ENCODE data around the gene NOTCH1. TPM values are rescaled to one million over a fixed set of nuclear protein-coding genes. Genes with fewer than 3 reads are reported as not detected.

The NOTCH1 gene
- total RNA-seq, 3 donors from 2014 or later (not counting 1 experiment from before 2014, with no cell fraction given), result 126 to 228 (median 192) TPM

GRCh38 chr9:136567651-136568287, 21.9 kb upstream of the NOTCH1 start:
- peaks cover 41 to 74% of the 10 kb centered on the region in 2 donors for H3K4me1 Mint-ChIP-seq
- H3K27me3 Mint-ChIP-seq (ENCODE audit: low read depth in 2 of 2), result no peaks in the 10 kb centered on the region
- H3K27ac Mint-ChIP-seq, result no peak overlapping the region
- WGBS (ENCODE audit: insufficient coverage), result 83% methylated on average over 27 of the region's 27 CpGs
- no peak for DNase-seq
- intact Hi-C loops (cut with micrococcal nuclease), result loop anchor here (10.0 kb wide), 1 partner anchor 47 kb away; no protein-coding TSS in a partner anchor
- Histone ChIP-seq H3K36me3 (ENCODE audit: control insufficient read depth, insufficient read depth, low read length) (no peaks in the 10 kb centered on the region), H3K4me1 (ENCODE audit: control insufficient read depth, insufficient read depth, low read length) (peaks cover 97% of the 10 kb centered on the region), H3K27me3 (ENCODE audit: control insufficient read depth, insufficient read depth, low read length) (no peaks in the 10 kb centered on the region), H3K27ac (ENCODE audit: low read length) (no peak overlapping the region), H3K4me3 (ENCODE audit: low read length) (no peak overlapping the region), H3K9me3 (ENCODE audit: control insufficient read depth, insufficient read depth, low read length) (no peaks in the 10 kb centered on the region)
- H3K4me3 Mint-ChIP-seq, result no peak overlapping the region
- no peak for TF ChIP-seq CTCF (IDR thresholded peaks at IDR 0.05)
- no peaks in the 10 kb centered on the region for H3K36me3 Mint-ChIP-seq
- ATAC-seq, result no peak
- no peaks in the 10 kb centered on the region for H3K9me3 Mint-ChIP-seq

GRCh38 chr9:136566901-136567300, 21.1 kb upstream of the NOTCH1 start:
- Histone ChIP-seq H3K4me1 (ENCODE audit: control insufficient read depth, insufficient read depth, low read length) (peaks cover 97% of the 10 kb centered on the region), H3K27ac (ENCODE audit: low read length) (no peak overlapping the region)
- no peak for DNase-seq

DNA sequence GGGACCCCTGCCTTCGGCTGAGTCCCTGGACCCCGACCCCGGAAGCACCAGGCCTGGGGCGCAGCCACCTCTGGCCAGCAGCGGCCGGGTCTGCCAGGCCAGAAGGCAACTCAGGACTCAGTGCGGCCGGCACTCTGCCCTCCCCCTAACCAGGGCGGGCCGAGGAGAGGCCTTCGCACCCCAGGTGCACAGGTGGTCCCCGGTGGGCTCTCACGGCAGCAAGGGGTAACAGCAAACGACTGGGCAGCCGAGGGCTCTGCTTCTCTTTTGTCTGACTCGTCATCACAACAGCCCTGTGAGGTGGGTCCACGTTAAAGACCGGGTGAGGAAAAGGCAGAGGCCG, 20.7 kb upstream of the NOTCH1 start:
- WGBS (ENCODE audit: insufficient coverage), result 94% methylated on average over 19 of the region's 19 CpGs
- peaks cover 30 to 62% of the 10 kb centered on the region in 2 donors for H3K4me1 Mint-ChIP-seq
- intact Hi-C loops (cut with micrococcal nuclease), result loop anchor here (10.0 kb wide), 1 partner anchor 48 kb away; no protein-coding TSS in a partner anchor

More at GRCh38 chr9:136566901-136567300, 21.1 kb upstream of the NOTCH1 start:
- ATAC-seq, result no peak
- Mint-ChIP-seq H3K4me3 (no peak overlapping the region), H3K36me3 (no peaks in the 10 kb centered on the region), H3K27ac (peak overlapping the region in 1 of 2 donors; percentile 70), H3K9me3 (no peaks in the 10 kb centered on the region), H3K27me3 (ENCODE audit: low read depth in 2 of 2) (no peaks in the 10 kb centered on the region), H3K4me1 (peaks cover 34 to 65% of the 10 kb centered on the region in 2 donors)
- no peaks in the 10 kb centered on the region for H3K27me3 ChIP-seq (ENCODE audit: control insufficient read depth, insufficient read depth, low read length)
- no peaks in the 10 kb centered on the region for H3K36me3 ChIP-seq (ENCODE audit: control insufficient read depth, insufficient read depth, low read length)
- WGBS (ENCODE audit: insufficient coverage), result 92% methylated on average over 14 of the region's 14 CpGs
- no peak overlapping the region for H3K4me3 ChIP-seq (ENCODE audit: low read length)
- TF ChIP-seq CTCF (IDR thresholded peaks at IDR 0.05), result no peak
- intact Hi-C loops (cut with micrococcal nuclease), result loop anchor here (10.0 kb wide), 1 partner anchor 48 kb away; no protein-coding TSS in a partner anchor
- H3K9me3 ChIP-seq (ENCODE audit: control insufficient read depth, insufficient read depth, low read length), result no peaks in the 10 kb centered on the region

More for the DNA sequence above, 20.7 kb upstream of the NOTCH1 start:
- Mint-ChIP-seq H3K4me3 (no peak overlapping the region), H3K36me3 (no peaks in the 10 kb centered on the region), H3K27ac (peak overlapping the region in 1 of 2 donors; percentile 70), H3K9me3 (no peaks in the 10 kb centered on the region), H3K27me3 (ENCODE audit: low read depth in 2 of 2) (no peaks in the 10 kb centered on the region)
- DNase-seq (no peak), ATAC-seq (no peak)
- Histone ChIP-seq H3K4me1 (ENCODE audit: control insufficient read depth, insufficient read depth, low read length) (peaks cover 93% of the 10 kb centered on the region), H3K27ac (ENCODE audit: low read length) (no peak overlapping the region), H3K9me3 (ENCODE audit: control insufficient read depth, insufficient read depth, low read length) (no peaks in the 10 kb centered on the region), H3K36me3 (ENCODE audit: control insufficient read depth, insufficient read depth, low read length) (no peaks in the 10 kb centered on the region), H3K27me3 (ENCODE audit: control insufficient read depth, insufficient read depth, low read length) (no peaks in the 10 kb centered on the region), H3K4me3 (ENCODE audit: low read length) (no peak overlapping the region)
- no peak for TF ChIP-seq CTCF (IDR thresholded peaks at IDR 0.05)
